Muscle of leg (tissue), 11 donors: Measurements from ENCODE around the gene ST3GAL3. TPM values are rescaled to one million over a fixed set of nuclear protein-coding genes. Genes with fewer than 3 reads are reported as not detected.

ENCODE experiments used
- DNase-seq: peaks from one replicate; pipeline ENCODE4 v3.0.0; 2013
- H3K27ac ChIP-seq: one replicate; pipeline ENCODE4 v1.5.1; 2013; ENCODE audit warnings: mild to moderate bottlenecking, low read length, control low read depth
- H3K27me3 ChIP-seq: one replicate; pipeline ENCODE4 v1.6.1; 2013; ENCODE audit warnings: low read length; ENCODE audit not compliant: control insufficient read depth, insufficient read depth
- H3K36me3 ChIP-seq: one replicate; pipeline ENCODE4 v1.6.1; 2013; ENCODE audit warnings: low read length; ENCODE audit not compliant: control insufficient read depth, insufficient read depth
- H3K4me1 ChIP-seq: one replicate; pipeline ENCODE4 v1.6.1; 2013; ENCODE audit warnings: low read length; ENCODE audit not compliant: control insufficient read depth, insufficient read depth
- H3K4me3 ChIP-seq: one replicate; pipeline ENCODE4 v1.5.1; 2013; ENCODE audit warnings: low read length, control low read depth
- H3K9me3 ChIP-seq: replicated peaks from 2 replicates; pipeline ENCODE4 v1.6.1; 2013; ENCODE audit warnings: low read depth, low read length; ENCODE audit not compliant: control insufficient read depth
- whole genome bisulfite sequencing: methylation state at CpG from one replicate; pipeline ENCODE4 v1.1.5; 2013; ENCODE audit warnings: missing lambda C conversion rate; ENCODE audit not compliant: insufficient coverage; 5-methylcytosine and 5-hydroxymethylcytosine counted together
- polyA plus RNA-seq, 8 donors: library from polyadenylated mRNA; unstranded; fragments of 120-200 nt; gene quantifications; one replicate each; pipeline versions ENCODE4 v1.2.1 to v1.2.3, GENCODE V29; 2013; ENCODE audit warnings: inconsistent platforms in 1 of 8, low replicate concordance in 1 of 8; ENCODE audit not compliant: insufficient read length in 8 of 8, insufficient read depth in 1 of 8
- total RNA-seq: library from RNA; stranded (reverse); fragments of 120-200 nt; gene quantifications from one replicate; pipeline ENCODE4 v1.2.4, GENCODE V29; 2013

The ST3GAL3 gene
- total and polyA plus RNA-seq, 9 donors = 21.5 to 34.9 (median 32.6) TPM

GRCh38 chr1:43783096-43783670, 75.8 kb downstream of the ST3GAL3 start:
- H3K27me3 ChIP-seq = no peaks in the 10 kb centered on the region
- no peak for DNase-seq
- H3K4me3 ChIP-seq = no peak overlapping the region
- H3K27ac ChIP-seq = no peak overlapping the region
- H3K36me3 ChIP-seq = no peaks in the 10 kb centered on the region
- peaks cover 2% of the 10 kb centered on the region for H3K9me3 ChIP-seq
- WGBS = 77% methylated on average over 4 of the region's 4 CpGs
- peaks cover 5% of the 10 kb centered on the region for H3K4me1 ChIP-seq

GRCh38 chr1:43783671-43784205, 76.4 kb downstream of the ST3GAL3 start:
- Histone ChIP-seq H3K4me1 (peaks cover 5% of the 10 kb centered on the region), H3K9me3 (peaks cover 2% of the 10 kb centered on the region), H3K27me3 (no peaks in the 10 kb centered on the region), H3K4me3 (no peak overlapping the region), H3K36me3 (no peaks in the 10 kb centered on the region), H3K27ac (no peak overlapping the region)
- WGBS = 85% methylated on average over 2 of the region's 3 CpGs
- no peak for DNase-seq

GRCh38 chr1:43786201-43786958, 79.0 kb downstream of the ST3GAL3 start:
- Histone ChIP-seq H3K4me1 (peaks cover 5% of the 10 kb centered on the region), H3K36me3 (no peaks in the 10 kb centered on the region), H3K27ac (peak overlapping the region; percentile 75), H3K4me3 (no peak overlapping the region), H3K27me3 (no peaks in the 10 kb centered on the region), H3K9me3 (no peaks in the 10 kb centered on the region)
- 51% methylated on average over 8 of the region's 13 CpGs for WGBS
- DNase-seq = peak; percentile 62

GRCh38 chr1:43786960-43787359, 79.6 kb downstream of the ST3GAL3 start:
- Histone ChIP-seq H3K36me3 (no peaks in the 10 kb centered on the region), H3K27me3 (no peaks in the 10 kb centered on the region), H3K4me1 (peaks cover 5% of the 10 kb centered on the region), H3K4me3 (no peak overlapping the region), H3K9me3 (no peaks in the 10 kb centered on the region), H3K27ac (peak overlapping the region; percentile 75)
- no CpG with 5 or more reads among the region's 1 CpG for WGBS
- DNase-seq = peak; percentile 91

- H3K36me3 ChIP-seq = no peaks in the 10 kb centered on the region
- no peaks in the 10 kb centered on the region for H3K9me3 ChIP-seq
- peaks cover 3% of the 10 kb centered on the region for H3K4me1 ChIP-seq
- H3K4me3 ChIP-seq = no peak overlapping the region
- no peak for DNase-seq
- no peaks in the 10 kb centered on the region for H3K27me3 ChIP-seq
- H3K27ac ChIP-seq = no peak overlapping the region
- 100% methylated on average over 1 of the region's 3 CpGs for WGBS
Measured at GRCh38 chr1:43789604-43790550, 82.5 kb downstream of the ST3GAL3 start.

- H3K27ac ChIP-seq = no peak overlapping the region
- peaks cover 5% of the 10 kb centered on the region for H3K4me1 ChIP-seq
- no peaks in the 10 kb centered on the region for H3K9me3 ChIP-seq
- H3K36me3 ChIP-seq = no peaks in the 10 kb centered on the region
- DNase-seq = no peak
- H3K4me3 ChIP-seq = no peak overlapping the region
- 100% methylated on average over 2 of the region's 2 CpGs for WGBS
- H3K27me3 ChIP-seq = no peaks in the 10 kb centered on the region
Measured at GRCh38 chr1:43791243-43791642, 83.9 kb downstream of the ST3GAL3 start.

GRCh38 chr1:43796111-43796581, 88.8 kb downstream of the ST3GAL3 start:
- Histone ChIP-seq H3K27me3 (no peaks in the 10 kb centered on the region), H3K9me3 (no peaks in the 10 kb centered on the region), H3K27ac (no peak overlapping the region), H3K4me1 (peaks cover 10% of the 10 kb centered on the region), H3K36me3 (peaks cover 2% of the 10 kb centered on the region), H3K4me3 (no peak overlapping the region)
- no CpG with 5 or more reads among the region's 1 CpG for WGBS
- peak; percentile 48 for DNase-seq

- no peaks in the 10 kb centered on the region for H3K27me3 ChIP-seq
- WGBS = 77% methylated on average over 1 of the region's 3 CpGs
- H3K4me3 ChIP-seq = no peak overlapping the region
- H3K27ac ChIP-seq = no peak overlapping the region
- no peak for DNase-seq
- peaks cover 10% of the 10 kb centered on the region for H3K4me1 ChIP-seq
- H3K9me3 ChIP-seq = no peaks in the 10 kb centered on the region
- H3K36me3 ChIP-seq = peaks cover 2% of the 10 kb centered on the region
Measured at GRCh38 chr1:43797891-43798290, 90.6 kb downstream of the ST3GAL3 start.

- H3K36me3 ChIP-seq = peaks cover 5% of the 10 kb centered on the region
- no peak overlapping the region for H3K27ac ChIP-seq
- no peak overlapping the region for H3K4me3 ChIP-seq
- DNase-seq = peak; percentile 21
- no peaks in the 10 kb centered on the region for H3K27me3 ChIP-seq
- no peaks in the 10 kb centered on the region for H3K9me3 ChIP-seq
- no CpG with 5 or more reads among the region's 4 CpGs for WGBS
- H3K4me1 ChIP-seq = peaks cover 10% of the 10 kb centered on the region
Measured at GRCh38 chr1:43799656-43800635, 92.6 kb downstream of the ST3GAL3 start.
